ENCODE measurements around the gene TNS1. TPM values are rescaled to one million over a fixed set of nuclear protein-coding genes. Genes with fewer than 3 reads are reported as not detected.

Gene TNS1
- total RNA-seq, 1 donor from 2014 or later: 505 TPM

DNA sequence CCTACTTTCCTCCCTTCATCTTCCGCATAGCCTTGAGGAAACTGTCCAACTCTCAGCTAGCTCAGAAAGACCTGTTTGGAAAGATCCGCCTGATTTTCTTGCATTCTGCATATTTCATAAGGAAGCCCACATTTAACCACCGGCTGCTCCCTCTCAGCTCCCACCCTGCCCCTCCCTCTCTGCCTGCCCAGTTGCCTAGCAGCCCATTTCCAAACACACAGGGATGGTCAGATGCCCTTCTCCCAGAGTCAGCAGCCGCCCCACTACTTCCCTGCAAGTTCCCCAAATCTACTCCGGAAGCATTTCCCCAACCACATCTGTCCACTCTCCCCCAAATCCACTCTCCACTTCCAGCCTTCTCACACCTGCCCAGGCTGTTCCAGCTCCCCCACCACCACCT lies 96.0 kb downstream of the TNS1 start:
- Histone ChIP-seq H3K36me3 (peaks cover 29% of the 10 kb centered on the region), H3K9me3 (no peaks in the 10 kb centered on the region), H3K4me3 (no peak overlapping the region), H3K27ac (peak overlapping the region; percentile 87), H3K27me3 (ENCODE audit: low read depth) (no peaks in the 10 kb centered on the region), H3K4me1 (peaks cover 98% of the 10 kb centered on the region)
- peak in 1 of 2 donors; percentile 19 for ATAC-seq
- no peak for TF ChIP-seq CTCF (IDR thresholded peaks at IDR 0.05)
- DNase-seq: peak; percentile 84
- intact Hi-C loops (cut with DNase I): no loop called here

DNA sequence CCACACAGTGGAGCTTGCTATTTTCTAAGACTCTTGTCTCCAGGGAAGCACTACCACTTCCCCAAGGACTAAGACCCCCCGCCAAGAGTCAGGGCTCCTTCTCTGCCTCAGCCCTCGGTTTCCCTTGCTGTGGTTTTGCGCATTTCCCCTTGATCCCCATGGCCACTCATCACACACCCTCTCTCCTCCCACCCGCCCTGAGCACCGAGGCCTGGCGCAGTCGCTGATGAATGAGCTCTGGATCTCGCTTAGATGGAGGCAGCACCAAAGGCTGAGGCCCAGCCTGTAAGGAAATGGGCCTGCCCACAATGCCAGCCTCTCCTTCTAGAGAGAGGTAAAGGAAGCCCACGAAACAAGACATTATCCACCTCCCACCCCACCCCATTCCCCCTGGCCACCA lies 96.9 kb downstream of the TNS1 start:
- intact Hi-C loops (cut with DNase I): no loop called here
- H3K36me3 ChIP-seq: peaks cover 36% of the 10 kb centered on the region
- ATAC-seq (no peak), DNase-seq (no peak)
- H3K4me1 ChIP-seq: peaks cover 98% of the 10 kb centered on the region
- peak overlapping the region; percentile 36 for H3K4me3 ChIP-seq
- H3K9me3 ChIP-seq: no peaks in the 10 kb centered on the region
- peak overlapping the region; percentile 87 for H3K27ac ChIP-seq
- TF ChIP-seq CTCF (IDR thresholded peaks at IDR 0.05): no peak
- no peaks in the 10 kb centered on the region for H3K27me3 ChIP-seq (ENCODE audit: low read depth)

DNA sequence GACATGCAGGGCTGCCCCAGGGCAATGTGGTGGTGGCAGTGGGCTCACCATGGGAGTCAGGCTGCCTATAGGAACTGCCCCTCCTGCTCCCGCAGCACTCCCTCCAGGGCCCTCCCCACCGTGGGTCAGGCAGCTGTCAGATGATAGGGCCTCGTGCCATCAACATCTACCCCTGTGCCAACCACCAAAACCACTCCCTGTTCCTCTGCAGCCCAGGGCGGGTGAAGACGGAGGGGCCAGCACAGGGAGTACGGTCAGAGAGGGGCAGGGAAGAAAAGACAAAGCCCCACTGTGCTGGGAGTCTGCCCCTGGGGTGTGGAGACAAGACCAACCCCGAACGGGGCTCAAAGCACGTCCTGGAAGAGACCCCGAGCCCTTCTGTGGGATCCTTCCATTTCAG lies 97.4 kb downstream of the TNS1 start:
- Histone ChIP-seq H3K9me3 (no peaks in the 10 kb centered on the region), H3K36me3 (peaks cover 41% of the 10 kb centered on the region), H3K27me3 (ENCODE audit: low read depth) (no peaks in the 10 kb centered on the region), H3K4me1 (peaks cover 99% of the 10 kb centered on the region), H3K4me3 (peak overlapping the region; percentile 36), H3K27ac (peak overlapping the region; percentile 87)
- TF ChIP-seq CTCF (IDR thresholded peaks at IDR 0.05): no peak
- DNase-seq: peak; percentile 76
- ATAC-seq: peak in 1 of 2 donors; percentile 6
- intact Hi-C loops (cut with DNase I): no loop called here

DNA sequence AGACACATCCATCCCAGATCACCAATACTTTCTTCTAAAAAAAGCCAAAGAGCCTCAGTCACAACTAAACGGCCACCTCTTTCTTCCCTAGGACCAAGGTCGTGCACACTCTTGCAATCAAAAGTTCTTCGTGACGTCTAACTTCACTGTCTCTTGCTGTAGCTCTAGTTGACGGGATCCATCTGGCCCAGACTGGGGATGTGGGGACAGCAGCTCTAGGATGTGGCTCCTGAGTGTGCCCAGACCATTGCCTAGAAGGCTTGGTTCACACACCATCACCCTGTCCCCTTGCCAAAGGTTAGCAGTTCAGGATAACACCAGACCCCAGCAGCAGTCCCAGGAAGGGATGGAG lies 98.2 kb downstream of the TNS1 start:
- H3K4me3 ChIP-seq: peak overlapping the region; percentile 36
- intact Hi-C loops (cut with DNase I): no loop called here

DNA sequence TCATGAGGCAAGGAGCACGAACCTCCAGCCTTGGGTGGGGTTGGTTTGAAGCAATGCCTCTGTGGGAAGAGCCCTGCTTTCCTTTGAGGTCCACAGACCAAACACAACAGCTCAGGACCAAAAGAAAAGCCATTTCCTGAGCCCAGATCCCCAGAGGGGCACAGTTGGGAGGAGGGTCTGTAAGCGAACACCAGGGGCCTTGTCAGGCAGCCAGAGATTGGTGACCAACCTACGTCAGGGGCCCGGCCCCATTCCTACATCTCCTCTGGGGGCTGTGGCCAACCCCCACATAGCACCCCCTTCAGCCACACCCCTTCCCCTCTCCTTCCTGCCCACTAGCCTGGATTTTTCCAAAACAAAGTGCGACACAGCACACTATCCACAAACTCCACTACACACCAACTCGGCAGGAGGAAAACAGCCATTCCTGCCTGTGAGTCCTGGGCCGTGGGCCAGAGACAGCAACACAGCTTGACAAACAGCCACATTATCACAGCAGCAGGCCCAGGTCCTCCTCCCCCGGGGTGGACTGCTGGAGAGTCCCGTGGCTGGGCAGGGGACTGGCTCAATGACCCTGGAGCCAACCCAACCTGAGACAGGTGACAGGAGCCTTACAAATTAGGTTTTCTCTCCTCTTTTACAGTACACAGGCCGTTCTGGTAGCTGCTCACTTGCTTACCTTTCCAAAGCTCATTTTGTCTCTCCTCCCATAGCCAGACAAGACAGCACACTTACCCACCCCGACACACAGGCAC lies 98.8 kb downstream of the TNS1 start:
- intact Hi-C loops (cut with DNase I): no loop called here
- Histone ChIP-seq H3K4me3 (peak overlapping the region; percentile 36), H3K4me1 (peaks cover 99% of the 10 kb centered on the region), H3K27me3 (ENCODE audit: low read depth) (no peaks in the 10 kb centered on the region), H3K9me3 (no peaks in the 10 kb centered on the region), H3K36me3 (peaks cover 55% of the 10 kb centered on the region), H3K27ac (peak overlapping the region; percentile 87)
- TF ChIP-seq CTCF (IDR thresholded peaks at IDR 0.05): no peak
- DNase-seq (peak; percentile 75), ATAC-seq (peak; percentile 1 to 4)

More for the DNA sequence above, 98.2 kb downstream of the TNS1 start:
- Histone ChIP-seq H3K4me1 (peaks cover 99% of the 10 kb centered on the region), H3K9me3 (no peaks in the 10 kb centered on the region), H3K36me3 (peaks cover 49% of the 10 kb centered on the region), H3K27ac (peak overlapping the region; percentile 87), H3K27me3 (ENCODE audit: low read depth) (no peaks in the 10 kb centered on the region)
- TF ChIP-seq CTCF (IDR thresholded peaks at IDR 0.05): no peak
- ATAC-seq (no peak), DNase-seq (no peak)
